HepG2 (cell line): ENCODE data around the gene MYADML2. TPM values are rescaled to one million over a fixed set of nuclear protein-coding genes. Genes with fewer than 3 reads are reported as not detected.

Source experiments
- ARID5B ChIP-seq: IDR thresholded peaks from 2 replicates; pipeline ENCODE4 v1.4.0; 2020; ENCODE audit warnings: mild to moderate bottlenecking, missing genetic modification reagents
- ASH2L ChIP-seq: fragments of 300-600, 200-600 bp; sonication (generic); IDR thresholded peaks from 2 replicates; pipeline ENCODE4 v1.7.0; 2017; ENCODE audit warnings: low read depth, mild to moderate bottlenecking, moderate library complexity, mixed read lengths, low read length; ENCODE audit not compliant: insufficient read length
- CREM ChIP-seq, 2 experiments: sonication (generic) in 1 of 2; formaldehyde crosslinking in 1 of 2; IDR thresholded peaks; 2 replicates each; pipeline versions ENCODE4 v1.4.0 to v1.6.1; 2016 to 2020; ENCODE audit warnings: antibody characterized with exemption in 1 of 2, mild to moderate bottlenecking in 1 of 2, missing genetic modification reagents in 1 of 2
- EHMT2 ChIP-seq: fragments of 200-600 bp; sonication (generic); IDR thresholded peaks from 2 replicates; pipeline ENCODE4 v1.7.0; 2017; ENCODE audit warnings: antibody characterized with exemption, low read depth, low read length, borderline replicate concordance
- FLYWCH1 ChIP-seq: sonication (generic); formaldehyde crosslinking; IDR thresholded peaks from 2 replicates; pipeline ENCODE4 v1.8.1; 2023; ENCODE audit warnings: mild to moderate bottlenecking, missing genetic modification reagents
- GTF3A ChIP-seq: sonication (generic); formaldehyde crosslinking; conservative IDR thresholded peaks from 2 replicates; pipeline ENCODE4 v1.4.0; 2020; ENCODE audit warnings: mild to moderate bottlenecking, missing genetic modification reagents
- IRF9 ChIP-seq: sonication (generic); formaldehyde crosslinking; IDR thresholded peaks from 2 replicates; pipeline ENCODE4 v1.8.0; 2022; ENCODE audit warnings: missing genetic modification reagents, mild to moderate bottlenecking, borderline replicate concordance
- POLR2G ChIP-seq: fragments of 200-400 bp; formaldehyde crosslinking; IDR thresholded peaks from 2 replicates; pipeline ENCODE4 v1.6.1; 2018; ENCODE audit warnings: mild to moderate bottlenecking, low read depth, low read length, moderate library complexity
- PTBP1 ChIP-seq: fragments of 200-400 bp; formaldehyde crosslinking; IDR thresholded peaks from 2 replicates; pipeline ENCODE4 v1.6.1; 2018; ENCODE audit warnings: low read length, low read depth; ENCODE audit not compliant: poor library complexity, severe bottlenecking
- RARG ChIP-seq: sonication (generic); formaldehyde crosslinking; IDR thresholded peaks from 2 replicates; pipeline ENCODE4 v1.4.0; 2020; ENCODE audit warnings: low read depth, mild to moderate bottlenecking, missing genetic modification reagents
- SCMH1 ChIP-seq: sonication (generic); formaldehyde crosslinking; IDR thresholded peaks from 2 replicates; pipeline ENCODE4 v1.9.0; 2021; ENCODE audit warnings: missing genetic modification reagents, mild to moderate bottlenecking, borderline replicate concordance
- SOX6 ChIP-seq, 2 experiments: fragments of 450-650 bp in 1 of 2; sonication (generic) in 1 of 2; formaldehyde crosslinking in 1 of 2; IDR thresholded peaks; 2 replicates each; pipeline versions ENCODE4 v1.4.0 to v1.6.1; 2017 to 2020; ENCODE audit warnings: antibody characterized with exemption in 1 of 2, mild to moderate bottlenecking in 1 of 2, missing genetic modification reagents in 1 of 2
- STAG1 ChIP-seq: sonication (generic); formaldehyde crosslinking; IDR thresholded peaks from 2 replicates; pipeline ENCODE4 v1.4.0; 2020; ENCODE audit warnings: missing genetic modification reagents
- TAF15 ChIP-seq: fragments of 200-400 bp; formaldehyde crosslinking; IDR thresholded peaks from one replicate; pipeline ENCODE4 v1.6.1; 2018; ENCODE audit warnings: mild to moderate bottlenecking, low read depth, low read length; ENCODE audit not compliant: poor library complexity, severe bottlenecking
- TARDBP ChIP-seq: sonication (generic); formaldehyde crosslinking; IDR thresholded peaks from 2 replicates; pipeline ENCODE4 v1.8.0; 2022; ENCODE audit warnings: mild to moderate bottlenecking, missing genetic modification reagents
- ZFYVE20 ChIP-seq: sonication (generic); formaldehyde crosslinking; IDR thresholded peaks from 2 replicates; pipeline ENCODE4 v1.8.0; 2023; ENCODE audit warnings: low read depth, mild to moderate bottlenecking, moderate library complexity, missing genetic modification reagents, borderline replicate concordance
- ZNF251 ChIP-seq: sonication (generic); formaldehyde crosslinking; IDR thresholded peaks from 2 replicates; pipeline ENCODE4 v1.9.0; 2021; ENCODE audit warnings: mild to moderate bottlenecking, missing genetic modification reagents
- ZNF414 ChIP-seq: sonication (generic); formaldehyde crosslinking; IDR thresholded peaks from 2 replicates; pipeline ENCODE4 v1.5.0; 2020; ENCODE audit warnings: missing genetic modification reagents
- ZNF547 ChIP-seq: sonication (generic); formaldehyde crosslinking; IDR thresholded peaks from 2 replicates; pipeline ENCODE4 v1.5.1; 2020; ENCODE audit warnings: mild to moderate bottlenecking, missing genetic modification reagents
- ZNF556 ChIP-seq: sonication (generic); formaldehyde crosslinking; IDR thresholded peaks from 2 replicates; pipeline ENCODE4 v1.4.0; 2020; ENCODE audit warnings: mild to moderate bottlenecking, missing genetic modification reagents, borderline replicate concordance
- ZNF576 ChIP-seq: sonication (generic); formaldehyde crosslinking; IDR thresholded peaks from 2 replicates; pipeline ENCODE4 v1.4.0; 2020; ENCODE audit warnings: mild to moderate bottlenecking, missing genetic modification reagents
- polyA plus RNA-seq, 8 experiments: library from polyadenylated mRNA; depleted of rRNA in 3 of 8; stranded (reverse) in 7 of 8; unstranded in 1 of 8; fragments of >200 nt; fragmentation: Illumina TruSeq in 4 of 8; extraction: Trizol in 4 of 8; gene quantifications; 2 replicates each; pipeline versions ENCODE4 v1.2.1 to v1.2.3, GENCODE V29; 2011 to 2016; ENCODE audit warnings: low read depth in 4 of 8, missing spikeins in 1 of 8, mixed read lengths in 1 of 8; ENCODE audit not compliant: insufficient read depth in 1 of 8
- total RNA-seq, 5 experiments: library from RNA; depleted of rRNA; stranded (reverse); fragments of >200 nt; fragmentation: Illumina TruSeq; extraction: Trizol; gene quantifications; 2 replicates each; pipeline ENCODE4 v1.2.3, GENCODE V29; 2016; ENCODE audit warnings: low read depth in 1 of 5

MYADML2 gene
- total and polyA plus RNA-seq, 2 of the 13 experiments (the other 11 are each of a cell fraction or from before 2014, with no cell fraction given), result not detected

GRCh38 chr17:81901167-81902022, 45.6 kb downstream of the MYADML2 start (continued):
- no peak for TF ChIP-seq ZNF251 (CRISPR knock-in tag)
- no peak for TF ChIP-seq GTF3A (CRISPR knock-in tag)
- TF ChIP-seq IRF9 (CRISPR knock-in tag), result peak; percentile 18; the same call in 1 of the 2 replicates
- no peak for TF ChIP-seq ZNF414 (CRISPR knock-in tag)
- no peak for TF ChIP-seq EHMT2
- TF ChIP-seq PTBP1, result no peak
- TF ChIP-seq TARDBP (CRISPR knock-in tag), result no peak
- TF ChIP-seq ASH2L, result no peak
- no peak for TF ChIP-seq ZNF547 (CRISPR knock-in tag)
- TF ChIP-seq CREM (IDR thresholded peaks at IDR 0.05), result no peak
- TF ChIP-seq CREM (CRISPR knock-in tag; IDR thresholded peaks at IDR 0.05), result no peak
- TF ChIP-seq TAF15, result peak; percentile 18
- TF ChIP-seq FLYWCH1 (CRISPR knock-in tag), result no peak
- peak; percentile 79 for TF ChIP-seq POLR2G
- TF ChIP-seq SOX6 (IDR thresholded peaks at IDR 0.05), result no peak
- peak; percentile 35; the same call in 1 of the 2 replicates for TF ChIP-seq SOX6 (CRISPR knock-in tag; IDR thresholded peaks at IDR 0.05)
- TF ChIP-seq ARID5B (CRISPR knock-in tag), result no peak
- no peak for TF ChIP-seq SCMH1 (CRISPR knock-in tag)
- TF ChIP-seq ZNF556 (CRISPR knock-in tag), result 0 out of 2 replicates have a peak, but pooled peaks have one; percentile 10
- TF ChIP-seq RARG (CRISPR knock-in tag), result no peak
- TF ChIP-seq ZNF576, result no peak
- TF ChIP-seq STAG1, result no peak
- TF ChIP-seq ZFYVE20, result 0 out of 2 replicates have a peak, but pooled peaks have one; percentile 59
